Panc1 (cell line): ENCODE measurements around the gene DCXR.

Experiments
- POLR2AphosphoS5 ChIP-seq: IDR thresholded peaks from 2 replicates; pipeline ENCODE4 v1.6.1; 2012; ENCODE audit warnings: mild to moderate bottlenecking, low read depth, low read length, moderate library complexity
- REST ChIP-seq, 2 experiments: IDR thresholded peaks; 2 replicates each; pipeline ENCODE4 v1.6.1; 2011 to 2012; ENCODE audit warnings: low read depth in 2 of 2, control low read depth in 1 of 2, low read length in 1 of 2, mild to moderate bottlenecking in 1 of 2, moderate library complexity in 1 of 2; ENCODE audit not compliant: insufficient read depth in 1 of 2
- SIN3A ChIP-seq: IDR thresholded peaks from 2 replicates; pipeline ENCODE4 v1.6.1; 2012; ENCODE audit warnings: low read depth, mild to moderate bottlenecking, low read length, moderate library complexity, borderline replicate concordance; ENCODE audit not compliant: insufficient read depth
- TCF7L2 ChIP-seq: IDR thresholded peaks from 2 replicates; pipeline ENCODE4 v1.6.1; 2011; ENCODE audit warnings: mild to moderate bottlenecking, low read depth, low read length, inconsistent platforms
- TF ChIP-seq, protein P1 (sequence below): fragments of 450-650 bp; IDR thresholded peaks from 2 replicates; pipeline ENCODE4 v1.5.1; 2017; ENCODE audit warnings: mild to moderate bottlenecking

DNA sequence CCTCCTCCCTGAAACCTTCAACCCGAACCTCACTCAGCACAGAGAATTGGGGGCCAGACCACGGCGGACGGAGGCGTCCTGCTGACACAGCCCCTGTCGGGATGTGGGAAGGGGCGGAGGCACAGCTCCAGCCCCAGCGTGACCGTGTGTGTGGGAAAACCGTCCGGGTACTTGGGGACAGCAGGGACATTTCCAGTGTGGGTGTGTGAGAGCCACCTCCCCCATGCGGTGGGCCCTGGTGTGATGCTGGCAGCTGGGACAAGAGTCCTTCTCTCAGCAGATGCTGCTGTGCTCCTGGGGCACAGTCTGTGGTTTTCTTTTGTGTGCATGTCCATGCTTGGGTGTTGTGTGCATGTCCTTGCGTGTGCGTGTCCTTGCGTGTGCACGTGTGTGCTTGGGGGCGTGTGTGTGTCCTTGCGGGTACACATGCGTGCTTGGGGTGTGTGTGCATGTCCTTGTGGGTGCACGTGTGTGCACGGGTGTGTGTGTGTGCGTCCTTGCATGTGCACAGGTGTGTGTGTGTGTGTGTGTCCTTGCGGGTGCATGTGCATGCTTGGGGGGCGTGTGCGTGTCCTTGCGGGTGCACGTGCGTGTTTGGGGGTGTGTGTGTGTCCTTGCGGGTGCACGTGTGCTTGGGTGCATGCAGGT is 31.7 kb downstream of the DCXR start:
- TF ChIP-seq, protein P1, sequence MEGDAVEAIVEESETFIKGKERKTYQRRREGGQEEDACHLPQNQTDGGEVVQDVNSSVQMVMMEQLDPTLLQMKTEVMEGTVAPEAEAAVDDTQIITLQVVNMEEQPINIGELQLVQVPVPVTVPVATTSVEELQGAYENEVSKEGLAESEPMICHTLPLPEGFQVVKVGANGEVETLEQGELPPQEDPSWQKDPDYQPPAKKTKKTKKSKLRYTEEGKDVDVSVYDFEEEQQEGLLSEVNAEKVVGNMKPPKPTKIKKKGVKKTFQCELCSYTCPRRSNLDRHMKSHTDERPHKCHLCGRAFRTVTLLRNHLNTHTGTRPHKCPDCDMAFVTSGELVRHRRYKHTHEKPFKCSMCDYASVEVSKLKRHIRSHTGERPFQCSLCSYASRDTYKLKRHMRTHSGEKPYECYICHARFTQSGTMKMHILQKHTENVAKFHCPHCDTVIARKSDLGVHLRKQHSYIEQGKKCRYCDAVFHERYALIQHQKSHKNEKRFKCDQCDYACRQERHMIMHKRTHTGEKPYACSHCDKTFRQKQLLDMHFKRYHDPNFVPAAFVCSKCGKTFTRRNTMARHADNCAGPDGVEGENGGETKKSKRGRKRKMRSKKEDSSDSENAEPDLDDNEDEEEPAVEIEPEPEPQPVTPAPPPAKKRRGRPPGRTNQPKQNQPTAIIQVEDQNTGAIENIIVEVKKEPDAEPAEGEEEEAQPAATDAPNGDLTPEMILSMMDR: no peak
- TF ChIP-seq REST (IDR thresholded peaks at IDR 0.05; ENCODE audit: insufficient read depth in 1 of 2, low read depth in 2 of 2, low read length in 1 of 2): no peak
- no peak for TF ChIP-seq TCF7L2
- TF ChIP-seq SIN3A: no peak
- TF ChIP-seq POLR2AphosphoS5: no peak
